ENCODE measurements around the gene CPSF7. TPM values are rescaled to one million over a fixed set of nuclear protein-coding genes. Genes with fewer than 3 reads are reported as not detected.

The CPSF7 gene
- total RNA-seq, 2 donors from 2014 or later, result 56.2 to 65.8 TPM

GRCh38 chr11:61380884-61381283, 48.9 kb downstream of the CPSF7 start:
- intact Hi-C loops (cut with DNase I), result loop anchor here (10.0 kb wide), 1 partner anchor 126 kb away; no protein-coding TSS in a partner anchor
- Histone ChIP-seq H3K4me1 (no peaks in the 10 kb centered on the region), H3K27ac (no peak overlapping the region), H3K27me3 (no peaks in the 10 kb centered on the region), H3K36me3 (no peaks in the 10 kb centered on the region), H3K4me3 (no peak overlapping the region), H3K9me3 (no peaks in the 10 kb centered on the region), H3K9ac (ENCODE audit: low read depth in 2 of 2, low read length in 2 of 2) (no peak overlapping the region)
- TF ChIP-seq CTCF (IDR thresholded peaks at IDR 0.05), result no peak
- DNase-seq, result no peak

GRCh38 chr11:61378713-61379313, 51.0 kb downstream of the CPSF7 start:
- Histone ChIP-seq H3K36me3 (no peaks in the 10 kb centered on the region), H3K27me3 (no peaks in the 10 kb centered on the region), H3K4me1 (no peaks in the 10 kb centered on the region), H3K9me3 (no peaks in the 10 kb centered on the region), H3K4me3 (no peak overlapping the region), H3K9ac (ENCODE audit: low read depth in 2 of 2, low read length in 2 of 2) (no peak overlapping the region), H3K27ac (no peak overlapping the region)
- DNase-seq, result no peak
- TF ChIP-seq CTCF (IDR thresholded peaks at IDR 0.05), result no peak
- intact Hi-C loops (cut with DNase I), result no loop called here

- Histone ChIP-seq H3K36me3 (no peaks in the 10 kb centered on the region), H3K27ac (no peak overlapping the region), H3K9ac (ENCODE audit: low read depth in 2 of 2, low read length in 2 of 2) (no peak overlapping the region), H3K4me1 (no peaks in the 10 kb centered on the region), H3K9me3 (no peaks in the 10 kb centered on the region), H3K27me3 (no peaks in the 10 kb centered on the region), H3K4me3 (no peak overlapping the region)
- intact Hi-C loops (cut with DNase I), result no loop called here
- TF ChIP-seq CTCF (IDR thresholded peaks at IDR 0.05), result no peak
- DNase-seq, result no peak
These were observed 52.2 kb downstream of the CPSF7 start for GRCh38 chr11:61377461-61378160.

- Histone ChIP-seq H3K4me3 (no peak overlapping the region), H3K36me3 (no peaks in the 10 kb centered on the region), H3K4me1 (no peaks in the 10 kb centered on the region), H3K27ac (peak overlapping the region; percentile 3), H3K9me3 (no peaks in the 10 kb centered on the region), H3K27me3 (no peaks in the 10 kb centered on the region), H3K9ac (ENCODE audit: low read depth in 2 of 2, low read length in 2 of 2) (no peak overlapping the region)
- DNase-seq, result no peak
- no peak for TF ChIP-seq CTCF (IDR thresholded peaks at IDR 0.05)
- intact Hi-C loops (cut with DNase I), result no loop called here
These were observed 54.0 kb downstream of the CPSF7 start for GRCh38 chr11:61375761-61376108.

- TF ChIP-seq CTCF (IDR thresholded peaks at IDR 0.05), result no peak
- DNase-seq, result no peak
- Histone ChIP-seq H3K9me3 (no peaks in the 10 kb centered on the region), H3K9ac (ENCODE audit: low read depth in 2 of 2, low read length in 2 of 2) (no peak overlapping the region), H3K4me3 (no peak overlapping the region), H3K36me3 (peaks cover 3% of the 10 kb centered on the region), H3K4me1 (no peaks in the 10 kb centered on the region), H3K27me3 (no peaks in the 10 kb centered on the region), H3K27ac (no peak overlapping the region)
- intact Hi-C loops (cut with DNase I), result no loop called here
These were observed 56.9 kb downstream of the CPSF7 start for GRCh38 chr11:61372659-61373420.

Measured in colonic mucosa (tissue), 4 donors.